Dedifferentiated amniotic fluid mesenchymal stem cell (primary cell): ENCODE measurements around the gene MTRF1.

Experiments used
- DNase-seq: peaks from one replicate; pipeline ENCODE4 v3.0.0-alpha.2; 2016; ENCODE audit errors: extremely low spot score

Gene MTRF1, protein sequence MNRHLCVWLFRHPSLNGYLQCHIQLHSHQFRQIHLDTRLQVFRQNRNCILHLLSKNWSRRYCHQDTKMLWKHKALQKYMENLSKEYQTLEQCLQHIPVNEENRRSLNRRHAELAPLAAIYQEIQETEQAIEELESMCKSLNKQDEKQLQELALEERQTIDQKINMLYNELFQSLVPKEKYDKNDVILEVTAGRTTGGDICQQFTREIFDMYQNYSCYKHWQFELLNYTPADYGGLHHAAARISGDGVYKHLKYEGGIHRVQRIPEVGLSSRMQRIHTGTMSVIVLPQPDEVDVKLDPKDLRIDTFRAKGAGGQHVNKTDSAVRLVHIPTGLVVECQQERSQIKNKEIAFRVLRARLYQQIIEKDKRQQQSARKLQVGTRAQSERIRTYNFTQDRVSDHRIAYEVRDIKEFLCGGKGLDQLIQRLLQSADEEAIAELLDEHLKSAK

DNA sequence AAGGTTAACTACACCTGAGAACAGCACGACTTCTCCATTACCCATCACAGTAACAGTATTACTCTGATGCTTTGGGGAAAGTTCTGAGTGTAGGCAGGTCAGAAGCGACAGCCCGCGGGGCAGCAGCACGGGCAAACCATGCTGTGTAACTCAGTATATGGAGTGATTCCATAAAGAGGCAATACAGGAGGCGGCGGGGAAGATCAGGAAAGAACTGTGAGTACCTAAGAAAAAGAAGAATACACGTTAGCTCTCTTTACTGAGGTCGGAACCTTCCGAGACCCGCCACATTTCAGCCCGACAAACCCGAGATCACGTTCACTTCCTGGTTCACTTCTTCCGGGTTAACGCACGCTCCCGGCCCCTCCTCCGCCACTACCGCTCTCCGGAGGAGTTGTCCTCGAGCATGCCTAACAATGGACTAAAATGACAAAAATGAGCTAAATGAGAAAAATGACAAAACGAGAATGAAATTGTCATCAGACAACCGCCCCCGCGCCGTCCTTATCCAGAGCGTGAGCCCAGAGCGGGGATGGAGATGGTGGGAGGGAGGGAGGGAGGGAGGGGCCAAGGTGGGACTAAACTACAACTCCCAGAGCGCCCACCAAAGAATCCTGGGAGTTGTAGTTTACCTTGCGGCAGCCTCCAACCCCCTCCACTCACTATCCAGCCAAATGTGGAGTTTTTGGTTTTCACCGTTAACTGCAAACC, at the start of gene MTRF1:
Gene MTRF1 (minus strand): TSS at position 316 of the 711 bp plus-strand sequence. CDS start 2,669 bp downstream, outside the sequence.
- peak; percentile 68 for DNase-seq

DNA sequence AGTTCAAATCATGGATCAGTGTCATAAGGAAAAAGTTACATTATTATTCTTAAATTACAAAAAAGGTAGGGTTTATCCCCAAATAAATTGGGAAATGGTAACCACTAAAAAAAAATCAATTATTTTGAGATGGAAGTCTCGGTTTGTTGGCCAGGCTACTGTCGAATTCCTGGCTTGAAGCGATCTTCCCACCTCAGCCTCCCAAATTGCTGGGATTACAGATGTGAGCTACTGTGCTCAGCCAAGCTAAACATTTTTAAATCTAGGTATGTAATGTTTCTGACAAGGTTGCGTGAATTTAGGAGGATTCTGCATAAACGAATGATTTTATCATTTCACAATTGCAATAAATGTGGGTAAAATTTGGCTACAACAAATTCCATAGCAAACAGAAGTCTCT, 49.7 kb upstream of the MTRF1 start:
- no peak for DNase-seq

DNA sequence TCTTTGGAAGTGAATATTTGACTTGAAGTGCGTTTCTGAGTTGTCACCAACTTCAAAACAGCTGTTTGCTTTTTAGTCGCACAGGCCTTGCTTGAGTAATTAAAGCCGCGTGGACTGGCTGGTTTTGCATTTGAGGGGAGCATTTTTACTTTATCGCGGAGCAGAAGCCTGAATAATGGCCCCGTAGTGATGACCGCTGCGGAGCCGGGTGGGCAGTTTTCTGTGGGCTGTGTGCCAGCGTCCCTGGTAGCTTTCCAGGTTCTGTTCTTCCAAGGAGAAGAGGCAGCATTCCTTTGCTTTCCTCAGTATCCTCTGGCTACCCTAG, 48.8 kb upstream of the MTRF1 start:
- peak; percentile 26 for DNase-seq

DNA sequence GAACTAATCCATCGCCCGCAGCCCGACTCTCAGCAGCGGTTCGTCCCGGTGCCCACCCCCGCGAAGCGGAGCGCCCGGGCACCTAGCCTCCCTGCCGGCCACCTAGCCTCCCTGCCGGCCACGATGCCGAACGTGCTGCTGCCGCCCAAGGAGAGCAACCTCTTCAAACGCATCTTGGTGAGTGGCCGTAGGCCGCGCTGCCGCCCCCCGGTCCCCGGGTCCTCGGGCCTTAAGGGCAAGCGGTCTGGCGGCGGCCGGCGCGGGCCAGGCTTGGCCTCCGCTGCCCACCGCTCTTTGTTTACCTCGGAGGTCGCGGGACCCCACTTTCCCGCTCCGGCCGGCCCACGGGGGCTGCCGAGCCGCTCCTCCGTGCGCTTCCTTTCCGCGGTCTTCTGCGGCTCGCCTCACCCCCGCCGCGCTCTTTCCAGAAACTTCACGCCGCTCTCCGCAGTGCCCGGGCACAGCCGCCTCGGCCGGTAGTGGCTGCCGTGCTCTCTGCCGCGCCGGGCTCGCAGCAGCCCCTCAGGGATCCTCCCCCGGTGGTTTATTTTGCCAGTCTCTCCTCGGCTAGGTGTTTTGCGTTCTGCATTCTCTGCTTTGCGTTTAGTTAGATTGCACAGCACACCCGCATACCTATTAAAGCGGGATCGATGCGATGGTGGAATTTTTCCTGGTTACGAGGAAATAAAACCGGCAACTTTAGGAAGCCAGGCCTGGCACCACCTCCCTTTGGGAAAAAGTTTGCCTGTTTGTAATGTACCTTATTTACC, 48.2 kb upstream of the MTRF1 start:
- no peak for DNase-seq

DNA sequence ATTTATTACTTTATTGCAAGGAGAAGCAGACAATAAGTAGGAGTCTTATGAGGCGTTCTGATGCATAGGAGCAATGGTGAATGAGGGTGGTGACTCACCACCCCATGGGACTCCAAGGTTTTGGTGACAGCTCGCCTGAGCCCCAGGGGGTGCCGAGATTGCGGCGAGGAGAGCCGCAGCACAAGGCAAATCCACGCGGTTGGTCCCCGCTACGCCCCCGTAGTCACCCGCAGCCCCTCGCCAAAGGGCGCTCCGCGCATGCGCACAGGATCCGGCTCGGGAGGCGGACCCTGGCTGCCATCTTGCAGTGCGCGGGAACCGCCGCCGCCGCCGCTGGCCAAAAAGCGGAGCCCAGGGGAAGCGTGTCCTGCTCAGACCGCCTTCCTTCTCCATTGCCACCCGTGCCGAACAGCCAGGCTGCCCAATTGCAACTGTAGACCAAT, 47.6 kb upstream of the MTRF1 start, which contains the start of gene NAA16:
Gene NAA16 (plus strand): TSS at position 305 of the 443 bp plus-strand sequence. CDS start 262 bp downstream, outside the sequence.
- DNase-seq, result peak; percentile 73

DNA sequence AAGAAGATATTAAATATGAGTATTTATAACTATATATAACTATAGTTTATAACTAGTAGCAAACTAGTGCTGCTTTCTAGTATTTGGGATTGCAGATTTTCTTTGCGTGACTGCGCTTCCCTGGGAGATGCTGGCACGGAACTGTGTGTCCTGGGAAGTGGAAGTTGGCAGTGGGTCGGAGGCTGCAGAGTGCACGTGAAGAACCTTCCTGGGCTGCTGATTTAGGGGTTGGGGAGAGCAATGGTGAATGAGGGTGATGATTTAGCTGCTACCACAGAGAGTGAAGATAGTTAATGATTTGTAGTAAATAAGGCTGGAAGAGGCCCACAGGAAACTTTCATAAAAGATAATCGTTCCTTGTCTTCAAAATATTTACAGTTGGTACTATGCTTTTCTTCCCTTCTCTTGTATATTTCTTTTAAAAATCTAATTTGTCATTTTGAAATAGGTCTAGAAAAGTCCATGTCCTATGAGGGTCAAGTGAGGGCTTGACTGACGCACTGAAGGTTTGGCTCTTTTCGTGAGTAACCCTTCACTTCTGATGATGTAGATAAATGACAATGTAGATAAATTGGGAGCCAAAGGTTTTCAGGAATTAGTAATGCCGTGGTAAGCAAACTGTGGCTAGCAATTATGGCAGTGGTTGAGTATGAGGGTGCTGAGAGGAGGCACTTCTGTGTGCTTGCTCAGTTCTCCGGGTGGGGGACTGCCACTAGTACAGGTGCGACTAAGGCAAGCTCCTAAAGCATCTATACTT, 44.7 kb upstream of the MTRF1 start:
- DNase-seq, result no peak

DNA sequence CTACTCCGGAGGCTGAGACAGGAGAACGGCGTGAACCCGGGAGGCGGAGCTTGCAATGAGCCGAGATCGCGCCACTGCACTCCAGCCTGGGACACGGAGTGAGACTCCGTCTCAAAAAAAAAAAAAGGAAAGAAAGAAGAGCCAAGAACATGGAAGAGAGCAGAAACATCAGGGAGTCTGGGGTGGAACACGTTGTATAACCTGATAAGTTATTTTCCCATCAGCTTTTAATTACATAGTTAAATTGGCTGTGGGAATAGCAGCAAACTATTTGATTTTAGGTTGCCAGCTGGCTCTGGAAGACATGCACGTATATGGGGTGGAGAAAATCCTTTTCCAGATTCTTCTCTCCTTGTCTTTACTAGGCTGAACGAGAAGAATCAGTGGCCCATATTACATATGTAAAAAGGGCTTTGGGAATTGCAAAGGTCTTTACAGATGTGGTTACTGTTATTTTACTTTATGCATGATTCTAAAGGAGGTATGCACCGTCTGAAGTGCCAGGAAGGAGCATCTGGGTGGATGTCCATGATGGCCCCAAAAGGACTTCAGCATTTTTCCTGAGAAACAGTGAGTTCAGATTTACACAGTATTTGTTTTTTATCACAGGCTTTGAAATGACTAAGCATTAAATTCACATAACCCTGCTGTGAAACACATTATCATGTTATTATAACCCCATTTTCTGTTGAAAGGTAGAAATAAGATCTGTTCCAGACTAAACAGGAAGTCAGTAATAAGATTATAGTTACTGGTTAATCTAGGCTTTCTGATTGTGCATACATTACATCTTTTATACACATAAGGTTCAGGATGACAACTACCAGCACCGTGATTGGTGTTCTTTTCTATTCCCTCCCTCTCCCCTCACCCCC, 43.1 kb upstream of the MTRF1 start:
- no peak for DNase-seq

DNA sequence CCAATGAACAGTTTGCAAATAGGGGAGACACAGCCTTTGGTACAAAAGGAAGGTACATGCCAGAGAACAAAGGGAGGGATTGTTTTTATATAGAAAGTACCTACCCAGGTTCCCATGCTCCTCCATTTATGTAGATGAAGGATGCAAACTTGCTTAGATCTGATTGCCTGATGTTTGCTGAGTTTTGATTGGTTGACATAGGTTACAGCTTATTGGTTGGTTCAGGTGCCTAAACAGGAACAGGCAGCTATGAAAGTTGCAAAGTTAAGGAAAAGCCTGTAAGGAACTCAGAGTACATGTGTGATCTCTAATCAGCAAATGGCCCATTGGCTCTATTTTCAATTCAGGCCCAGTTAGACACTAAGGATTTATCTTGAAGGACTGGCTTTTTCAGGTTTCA, 41.2 kb upstream of the MTRF1 start:
- DNase-seq, result no peak

DNA sequence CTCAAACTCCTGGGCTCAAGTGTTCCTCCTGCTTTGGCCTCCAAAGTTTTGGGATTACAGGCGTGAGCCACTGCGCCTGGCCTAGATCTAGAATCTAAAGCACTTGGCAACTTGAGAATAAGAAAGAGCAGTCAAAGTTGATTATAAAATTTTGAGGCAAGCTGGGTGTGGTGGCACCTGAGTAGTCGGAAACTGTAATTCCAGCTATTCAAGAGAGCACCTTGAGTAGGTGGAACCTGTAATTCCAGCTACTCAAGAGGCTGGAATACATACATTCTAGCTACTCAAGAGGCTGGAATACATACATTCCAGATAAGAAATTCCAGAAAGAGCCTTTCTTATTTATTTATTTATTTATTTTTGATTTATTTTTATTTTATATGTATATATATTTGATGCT, 39.4 kb upstream of the MTRF1 start:
- DNase-seq, result no peak

DNA sequence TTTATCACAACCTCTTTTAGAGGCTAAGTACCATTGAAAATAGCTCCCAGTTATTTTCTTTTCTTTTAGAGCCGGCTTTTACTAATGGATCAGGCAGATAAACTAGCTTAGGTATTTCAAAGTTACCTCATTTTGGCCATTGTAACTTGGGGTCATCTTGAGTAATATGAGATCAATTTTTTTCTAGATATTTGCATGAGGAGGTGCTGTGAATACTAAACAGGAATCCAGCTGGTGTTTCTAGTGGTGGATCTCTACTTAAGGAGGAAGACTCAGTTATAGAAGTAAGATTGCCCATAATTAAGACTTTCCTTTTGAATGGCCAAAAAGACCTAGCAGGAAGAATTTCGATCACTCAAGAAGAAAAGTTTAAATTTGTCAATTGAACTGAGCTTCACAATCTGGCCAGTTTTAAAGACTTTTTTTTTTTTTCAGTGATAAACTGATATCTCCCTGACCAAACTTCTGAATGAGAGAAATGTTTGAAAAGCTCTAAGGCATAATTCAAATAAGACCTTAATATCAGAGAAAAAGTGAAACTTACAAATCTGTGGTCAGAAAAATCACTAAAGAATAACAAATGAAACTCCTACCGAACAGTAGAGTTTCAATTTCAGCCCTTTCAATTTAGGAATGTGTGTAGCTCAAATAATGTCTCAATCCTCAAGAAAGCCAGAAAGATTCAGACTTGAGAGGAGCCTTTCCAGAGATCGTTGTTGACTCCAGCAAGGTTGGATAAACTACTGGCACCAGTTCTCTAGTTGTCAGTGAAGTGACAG, 36.1 kb upstream of the MTRF1 start:
- no peak for DNase-seq

DNA sequence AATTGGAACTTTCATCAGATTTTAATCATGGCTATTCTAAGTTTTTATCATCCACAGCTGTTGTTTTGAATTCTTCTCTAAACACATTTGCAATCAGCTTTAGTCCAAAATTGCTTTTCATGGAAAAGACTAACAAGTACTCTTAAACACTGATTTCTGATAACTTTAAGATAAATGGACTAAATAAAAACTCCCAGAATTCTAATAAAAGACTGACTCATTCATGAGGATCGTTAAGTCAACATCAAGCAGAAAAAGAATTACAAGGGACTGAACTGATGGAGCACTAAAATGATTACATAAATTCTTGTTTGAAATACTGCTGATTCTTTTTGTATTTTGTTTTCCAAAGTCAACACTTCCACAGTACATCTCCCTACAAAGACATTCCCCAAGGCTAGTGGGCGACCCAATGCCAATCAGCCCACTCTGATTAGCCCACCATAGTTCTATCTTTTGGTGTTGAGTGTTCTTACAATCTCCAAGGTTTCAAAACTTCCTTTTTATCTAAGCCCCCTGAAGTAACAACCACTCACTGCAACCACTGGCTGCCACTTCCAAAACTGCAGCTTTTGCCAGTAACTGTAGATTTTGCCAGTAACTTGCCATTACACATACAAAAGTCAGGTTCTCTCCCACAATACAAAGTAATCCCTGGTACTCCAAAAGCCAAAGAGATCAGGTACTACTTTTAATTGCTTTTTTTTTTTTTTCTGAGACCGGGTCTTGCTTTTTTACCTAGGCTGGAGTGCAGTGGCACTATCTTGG, 33.7 kb upstream of the MTRF1 start:
- DNase-seq, result no peak

DNA sequence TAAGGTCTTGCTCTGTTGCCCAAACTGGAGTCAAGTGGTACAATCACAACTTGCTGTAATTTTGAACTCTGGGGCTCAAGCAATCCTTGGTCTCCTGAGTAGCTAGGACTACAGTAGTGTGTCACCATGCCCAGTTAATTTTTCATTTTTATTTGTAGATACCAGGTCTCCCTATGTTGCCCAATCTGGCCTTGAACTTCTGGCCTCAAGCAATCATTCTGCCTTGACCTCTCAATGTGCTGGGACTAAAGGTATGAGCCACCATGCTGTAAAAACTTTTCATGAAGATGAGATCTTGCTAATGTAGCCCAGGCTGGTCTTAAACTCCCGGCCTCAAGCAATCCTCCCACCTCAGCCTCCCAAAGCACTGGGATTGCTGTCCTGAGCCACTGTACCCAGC, 32.6 kb upstream of the MTRF1 start:
- no peak for DNase-seq

DNA sequence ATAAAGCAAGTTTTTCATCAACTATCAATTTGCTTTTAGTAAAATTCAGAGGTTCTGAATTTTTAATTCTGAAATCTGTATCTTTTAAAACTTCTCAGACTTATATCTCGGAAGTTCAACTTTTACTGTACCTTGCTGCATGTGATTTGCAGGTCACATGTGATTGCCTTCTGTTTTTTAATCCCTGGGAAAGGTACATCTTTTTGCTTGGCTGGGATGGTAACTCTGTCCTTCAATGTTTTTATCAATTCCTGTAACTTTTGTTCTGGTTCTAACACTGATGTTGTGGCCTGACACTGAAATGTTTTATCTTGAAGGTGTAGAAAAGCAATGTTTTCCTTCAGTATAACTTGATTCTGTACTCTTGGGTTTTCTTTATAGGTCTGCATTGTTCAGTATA, 31.5 kb upstream of the MTRF1 start:
- DNase-seq, result no peak

DNA sequence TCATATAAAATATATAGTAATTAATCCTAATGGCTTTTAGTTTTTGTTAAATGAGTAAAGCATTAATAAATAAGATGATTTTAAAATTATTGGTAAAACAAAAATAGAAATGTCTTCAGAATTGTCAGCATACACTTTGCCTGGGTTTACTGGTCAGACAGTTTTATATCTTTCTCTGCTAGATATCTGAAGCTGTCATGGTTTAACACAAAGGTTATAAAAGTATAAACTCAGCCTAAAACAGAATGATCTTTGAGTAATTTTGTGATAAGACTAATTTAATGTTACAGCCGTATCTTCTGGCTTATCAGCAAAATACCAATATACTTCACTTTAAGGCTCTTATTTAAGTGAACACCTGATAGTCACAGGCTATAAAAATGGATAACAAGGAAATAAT, 29.9 kb upstream of the MTRF1 start:
- DNase-seq, result no peak

DNA sequence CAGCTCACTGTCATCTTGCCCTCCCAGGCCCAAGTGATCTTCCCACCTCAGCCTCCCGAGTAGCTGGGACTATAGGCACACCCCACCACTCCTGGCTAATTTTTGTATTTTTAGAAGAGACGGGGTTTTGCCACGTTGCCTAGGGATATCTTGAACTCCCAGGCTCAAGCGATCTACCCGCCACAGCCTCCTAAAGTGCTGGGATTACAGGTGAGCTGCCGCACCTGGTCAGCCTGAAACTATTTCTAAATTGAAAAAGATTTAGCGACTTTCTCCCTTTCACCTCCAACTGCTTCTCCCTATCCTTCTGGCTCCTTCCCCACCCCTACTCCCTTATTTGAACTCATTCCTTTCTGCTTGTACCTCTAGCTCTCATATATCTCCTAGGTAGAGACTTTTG, 27.9 kb upstream of the MTRF1 start:
- DNase-seq, result no peak

DNA sequence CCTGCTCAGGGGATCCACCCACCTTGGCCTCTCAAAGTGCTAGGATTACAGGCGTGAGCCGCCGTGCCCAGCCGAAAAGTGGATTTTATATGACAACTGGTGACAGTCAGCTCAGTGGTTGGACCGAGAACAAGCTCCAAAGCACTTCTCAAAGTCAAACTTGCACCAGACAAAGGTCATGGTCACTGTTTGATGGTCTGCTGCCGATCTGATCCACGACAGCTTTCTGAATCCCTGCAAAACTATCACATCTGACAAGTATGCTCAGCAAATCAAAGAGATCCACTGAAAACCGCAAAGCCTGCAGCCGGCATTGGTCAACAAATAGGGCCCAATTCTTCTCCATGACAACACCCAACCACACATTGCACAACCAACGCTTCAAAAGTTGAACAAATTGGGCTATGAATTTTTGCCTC, 26.1 kb upstream of the MTRF1 start:
- DNase-seq, result no peak

DNA sequence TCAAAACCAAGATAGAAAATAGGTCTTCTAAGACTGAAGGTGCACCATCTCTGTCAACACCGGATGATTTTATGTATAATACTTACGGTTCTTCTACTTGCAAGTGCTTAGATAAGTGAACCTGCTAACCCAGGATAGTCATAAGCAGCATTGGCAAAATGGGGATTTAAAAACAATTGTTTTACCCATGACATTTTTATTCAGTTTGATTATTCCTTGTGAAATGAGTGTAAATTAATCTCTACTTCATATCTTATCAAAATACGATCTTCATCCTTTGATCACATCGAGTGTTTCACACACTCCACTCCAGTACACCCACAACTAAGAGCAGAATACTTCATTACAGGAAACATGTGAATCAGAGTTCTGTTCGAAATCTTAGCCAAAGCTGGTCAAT, 23.0 kb upstream of the MTRF1 start:
- no peak for DNase-seq

DNA sequence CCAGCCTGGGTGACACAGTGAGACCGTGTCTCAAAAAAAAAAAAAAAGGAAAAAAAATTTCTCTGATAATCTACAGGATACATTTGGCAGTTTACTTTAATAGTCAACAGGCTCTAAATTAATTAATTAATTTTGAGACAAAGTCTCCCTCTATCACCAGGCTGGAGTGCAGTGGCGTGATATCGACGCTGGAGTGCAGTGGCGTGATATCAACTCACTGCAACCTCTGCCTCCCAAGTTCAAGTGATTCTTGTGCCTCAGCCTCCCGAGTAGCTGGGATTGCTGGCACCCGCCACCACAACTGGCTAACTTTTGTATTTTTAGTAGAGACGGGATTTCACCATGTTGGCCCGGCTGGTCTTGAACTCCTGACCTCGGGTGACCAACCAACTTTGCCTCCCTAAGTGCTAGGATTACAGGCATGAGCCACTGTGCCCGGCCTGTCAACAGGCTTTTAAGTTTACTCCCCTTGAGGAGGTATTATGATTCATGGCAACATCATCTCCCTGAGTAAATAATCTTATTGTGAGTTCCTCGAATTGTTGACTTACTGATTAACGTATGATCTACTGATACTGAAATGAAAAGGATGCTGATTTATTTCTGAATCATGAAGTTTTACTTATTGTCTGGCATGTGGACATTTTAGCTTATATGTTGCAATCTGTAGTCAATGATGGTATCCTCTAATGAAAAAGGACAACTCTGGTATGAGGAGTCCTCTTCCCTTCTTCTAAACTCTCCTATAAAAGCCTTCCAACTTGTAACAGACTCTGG, 21.3 kb upstream of the MTRF1 start:
- peak; percentile 82 for DNase-seq
